Activated naive CD4-positive, alpha-beta T cell treated with anti-CD3 and anti-CD28 coated beads, Interleukin-2, amount 50 U/mL, for 16 hours (primary cell): ENCODE data around the gene SBK1.
"Not testable (repeated sequence)": the region's sequence is repeated elsewhere in the genome, so short reads cannot be mapped to it uniquely, and the experiment has no call there.

Experiments
- DNase-seq: peaks from one replicate; pipeline ENCODE4 v3.0.0-alpha.2; 2020

The SBK1 gene

DNA sequence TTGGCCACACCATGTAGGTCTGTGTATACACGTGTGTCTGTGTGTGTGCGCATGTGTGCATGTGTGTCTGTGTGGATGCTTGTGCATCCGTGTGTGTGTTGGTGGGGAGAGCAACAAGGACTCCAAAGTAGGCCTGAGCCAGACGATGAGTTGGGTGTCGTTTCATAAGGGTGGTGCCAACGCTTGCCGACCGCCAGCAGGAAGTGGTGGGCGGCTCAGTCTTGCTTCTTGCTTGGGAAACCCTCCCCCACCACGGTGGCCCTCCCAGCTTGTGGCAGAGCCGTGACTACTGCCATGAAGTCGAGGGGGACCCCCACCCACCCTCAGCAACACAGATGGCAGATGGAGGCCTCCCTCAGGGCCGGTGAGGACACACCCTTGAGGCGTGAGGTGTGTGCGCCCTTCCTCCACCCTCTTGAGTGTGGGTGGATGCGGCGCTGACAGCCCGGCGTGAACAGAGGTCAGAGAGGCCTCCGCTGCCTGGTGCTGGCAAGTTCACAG, 17.5 kb downstream of the SBK1 start:
- DNase-seq: peak; percentile 84

DNA sequence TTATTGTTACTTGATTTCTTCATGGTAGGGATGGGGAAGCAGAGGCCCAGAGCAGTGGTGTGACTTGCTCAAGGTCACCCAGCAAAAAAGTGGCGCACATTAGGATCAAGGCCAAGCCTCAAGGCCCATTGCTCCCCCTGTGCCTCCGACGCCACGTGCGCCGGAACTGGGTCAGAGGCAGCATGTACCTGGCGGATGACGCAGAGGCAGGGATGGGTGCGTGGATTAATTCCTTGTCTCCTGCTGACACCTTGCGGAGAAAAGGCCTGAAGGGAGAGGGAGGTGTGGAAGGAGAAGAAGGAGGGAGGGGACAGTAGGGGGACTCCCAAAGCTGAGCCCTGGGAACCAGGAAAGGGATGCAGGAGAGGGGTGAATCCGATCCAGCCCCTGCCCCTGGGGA, 18.5 kb downstream of the SBK1 start:
- no peak for DNase-seq

DNA sequence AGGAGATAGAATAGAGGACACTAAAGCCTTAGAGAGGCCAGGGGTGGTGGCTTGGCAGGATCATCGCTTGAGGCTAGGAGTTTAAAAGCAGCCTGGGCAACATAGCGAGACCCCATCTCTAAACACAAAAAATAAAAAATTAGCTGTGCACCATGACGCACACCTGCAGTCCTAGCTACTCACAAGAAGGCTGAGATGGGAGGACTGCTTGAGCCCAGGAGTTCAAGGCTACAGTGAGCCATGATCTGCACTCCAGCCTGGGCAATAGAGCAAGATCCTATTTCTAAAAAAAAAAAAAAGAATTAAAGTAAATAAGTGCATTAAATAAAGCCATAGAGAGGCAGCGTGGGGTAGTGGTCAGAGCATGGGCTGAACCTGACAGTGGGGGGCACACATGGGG, 19.1 kb downstream of the SBK1 start:
- DNase-seq: no peak

- no peak for DNase-seq
These were observed 19.6 kb downstream of the SBK1 start for GRCh38 chr16:28311913-28312312.

GRCh38 chr16:28312327-28312726, 20.0 kb downstream of the SBK1 start:
- no peak for DNase-seq

GRCh38 chr16:28313587-28313986, 21.3 kb downstream of the SBK1 start:
- no peak for DNase-seq

GRCh38 chr16:28316054-28316453, 23.7 kb downstream of the SBK1 start:
- DNase-seq: no peak

DNA sequence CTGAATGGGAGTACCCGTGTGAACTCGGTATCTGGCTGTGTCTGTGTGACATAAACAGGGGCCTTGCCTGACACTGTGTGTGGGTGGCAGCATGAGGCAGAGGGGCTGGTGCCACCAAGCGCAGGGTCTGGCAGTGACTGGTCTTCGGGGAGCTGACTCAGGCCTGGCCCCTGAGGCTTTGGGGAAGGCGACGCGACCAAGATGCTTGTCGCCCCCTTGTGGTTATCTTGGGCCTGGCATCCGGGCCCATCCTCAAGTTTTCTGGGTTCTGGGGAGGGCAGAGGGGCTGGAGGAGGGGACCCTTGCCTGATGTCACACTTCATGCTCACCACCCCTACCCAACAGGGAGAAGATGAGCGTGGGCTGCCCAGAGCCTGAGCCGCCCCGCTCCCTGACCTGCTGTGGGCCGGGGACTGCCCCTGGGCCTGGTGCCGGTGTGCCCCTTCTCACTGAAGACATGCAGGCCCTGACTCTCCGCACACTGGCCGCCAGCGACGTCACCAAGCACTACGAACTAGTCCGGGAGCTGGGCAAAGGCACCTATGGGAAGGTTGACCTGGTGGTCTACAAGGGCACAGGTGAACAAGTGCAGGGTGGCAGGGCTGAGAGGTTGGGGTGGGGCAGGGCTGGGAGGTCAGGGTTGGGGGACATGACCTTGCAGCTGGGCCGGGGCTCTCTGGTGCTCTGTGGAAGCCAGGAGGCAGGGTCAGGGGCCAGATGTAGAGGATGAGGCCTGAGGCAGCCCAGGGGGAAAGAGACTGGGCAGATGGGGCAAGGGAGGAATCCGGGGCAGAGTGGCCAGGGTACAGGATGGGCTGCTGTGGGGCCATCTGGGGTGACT, 24.9 kb downstream of the SBK1 start:
- DNase-seq: peak; percentile 76

GRCh38 chr16:28318042-28318744, 25.9 kb downstream of the SBK1 start:
- no peak for DNase-seq

GRCh38 chr16:28319476-28320022, 27.2 kb downstream of the SBK1 start:
- DNase-seq: no peak

DNA sequence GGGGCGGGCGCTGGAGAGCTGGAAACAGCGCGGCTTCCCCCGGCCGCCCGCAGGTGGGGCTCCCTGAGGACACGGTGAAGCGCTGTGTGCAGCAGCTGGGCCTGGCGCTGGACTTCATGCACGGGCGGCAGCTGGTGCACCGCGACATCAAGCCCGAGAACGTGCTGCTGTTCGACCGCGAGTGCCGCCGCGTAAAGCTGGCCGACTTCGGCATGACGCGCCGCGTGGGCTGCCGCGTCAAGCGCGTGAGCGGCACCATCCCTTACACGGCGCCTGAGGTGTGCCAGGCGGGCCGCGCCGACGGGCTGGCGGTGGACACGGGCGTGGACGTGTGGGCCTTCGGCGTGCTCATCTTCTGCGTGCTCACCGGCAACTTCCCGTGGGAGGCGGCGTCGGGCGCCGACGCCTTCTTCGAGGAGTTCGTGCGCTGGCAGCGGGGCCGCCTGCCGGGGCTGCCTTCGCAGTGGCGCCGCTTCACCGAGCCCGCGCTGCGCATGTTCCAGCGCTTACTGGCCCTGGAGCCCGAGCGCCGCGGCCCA, 27.8 kb downstream of the SBK1 start:
- DNase-seq: no peak

DNA sequence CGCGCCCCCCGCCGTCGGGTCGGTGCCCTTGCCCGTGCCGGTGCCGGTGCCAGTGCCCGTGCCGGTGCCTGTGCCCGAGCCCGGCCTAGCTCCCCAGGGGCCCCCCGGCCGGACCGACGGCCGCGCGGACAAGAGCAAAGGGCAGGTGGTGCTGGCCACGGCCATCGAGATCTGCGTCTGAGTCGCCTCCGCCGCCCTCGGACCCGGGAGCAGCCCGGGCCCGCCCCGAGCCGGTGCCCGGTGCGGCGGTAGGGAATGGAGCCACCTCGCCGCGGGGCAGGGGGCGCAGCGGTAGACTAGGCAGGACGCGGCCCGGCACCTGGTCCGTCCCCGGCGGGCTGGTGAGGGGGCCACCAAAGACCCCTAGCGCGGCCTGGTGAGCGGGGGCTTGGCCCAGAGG, 28.4 kb downstream of the SBK1 start:
- DNase-seq: no peak

DNA sequence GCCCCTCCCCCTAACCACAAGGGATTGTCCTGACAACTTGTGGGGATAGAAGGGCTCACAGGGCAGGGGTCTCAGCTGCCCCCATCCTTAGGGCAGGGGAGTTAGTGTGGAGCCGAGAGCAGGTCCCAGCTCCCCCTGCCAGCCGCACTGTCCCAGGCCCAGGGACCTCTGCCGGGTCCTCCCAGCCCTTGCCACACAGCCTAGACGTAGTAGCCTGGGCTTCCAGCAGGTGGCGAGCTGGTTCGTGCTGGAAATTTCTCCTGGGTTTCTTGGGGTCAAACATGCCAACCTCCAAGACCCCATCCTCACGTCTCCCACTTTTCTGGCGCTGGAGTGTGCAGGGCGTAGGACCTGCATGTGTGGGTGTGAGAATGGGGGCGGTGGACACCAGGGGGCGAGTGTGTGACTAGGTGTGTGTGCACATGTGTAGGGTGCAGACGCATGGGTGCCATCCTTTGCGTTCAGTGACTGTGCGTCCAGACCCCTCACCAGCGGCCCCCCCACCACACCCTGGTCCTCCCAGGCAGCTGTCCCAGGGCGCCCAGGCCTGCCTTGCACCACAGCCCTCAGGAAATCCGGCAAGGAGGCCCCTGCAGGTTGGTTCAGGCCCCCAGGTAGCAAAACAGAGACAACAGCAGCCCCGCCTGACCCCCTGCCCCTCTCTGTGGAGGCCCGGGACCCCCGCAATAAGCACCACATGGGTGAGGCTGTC, 29.5 kb downstream of the SBK1 start:
- peak; percentile 53 for DNase-seq

DNA sequence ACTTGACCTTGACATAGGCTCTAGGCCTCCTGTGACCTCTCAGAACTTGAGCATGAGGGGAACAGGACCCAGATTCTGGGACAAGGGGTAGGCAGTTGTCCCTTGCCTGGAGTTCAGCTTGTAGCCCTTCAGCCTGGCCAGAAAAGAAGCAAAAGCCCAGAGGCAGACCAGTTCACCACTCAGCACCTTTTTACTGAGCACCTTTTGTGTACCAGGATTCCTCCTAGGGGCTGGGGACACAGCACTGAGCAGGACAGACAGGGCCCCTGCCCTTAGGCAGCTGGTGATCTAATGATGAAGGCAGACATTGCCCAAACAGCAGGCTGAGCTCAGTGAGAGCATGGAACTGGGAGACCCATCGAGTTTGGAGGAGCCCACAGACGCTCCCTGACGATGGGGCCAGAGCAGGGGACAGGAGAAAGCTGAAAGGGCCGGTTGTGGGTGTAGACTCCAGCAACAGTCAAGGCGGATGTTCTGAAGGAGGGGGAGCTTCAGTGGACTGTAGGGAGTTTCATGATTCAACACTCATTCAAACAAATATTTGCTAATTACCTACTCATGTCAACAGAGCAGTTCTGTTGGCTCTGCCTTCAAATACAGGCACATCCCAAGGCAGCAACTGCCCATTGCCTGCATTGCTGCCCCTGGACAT, 32.0 kb downstream of the SBK1 start:
- no peak for DNase-seq

- DNase-seq: no peak
These were observed 32.6 kb downstream of the SBK1 start for GRCh38 chr16:28324887-28325279.

GRCh38 chr16:28326881-28327610, 34.7 kb downstream of the SBK1 start:
- peak; percentile 72 for DNase-seq

GRCh38 chr16:28330232-28330631, 37.9 kb downstream of the SBK1 start:
- DNase-seq: not testable (repeated sequence)

- DNase-seq: not testable (repeated sequence)
These were observed 38.7 kb downstream of the SBK1 start for GRCh38 chr16:28330981-28331380.

GRCh38 chr16:28332632-28333031, 40.3 kb downstream of the SBK1 start:
- DNase-seq: not testable (repeated sequence)

DNA sequence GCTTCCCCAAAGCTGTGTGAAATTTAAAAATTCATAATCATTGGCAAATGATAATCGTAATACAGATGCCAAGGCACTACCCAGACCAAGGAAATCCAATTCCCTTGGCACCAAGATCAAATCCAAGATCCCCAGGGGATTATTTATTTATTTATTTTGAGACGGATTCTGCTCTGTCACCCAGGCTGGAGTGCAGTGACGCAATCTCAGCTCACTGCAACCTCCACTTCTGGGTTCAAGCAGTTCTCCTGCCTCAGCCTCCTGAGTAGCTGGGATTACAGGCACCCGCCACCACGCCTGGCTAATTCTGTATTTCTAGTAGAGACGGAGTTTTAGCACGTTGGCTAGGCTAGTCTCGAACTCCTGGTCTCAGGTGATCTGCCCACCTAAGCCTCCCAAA, 43.4 kb downstream of the SBK1 start:
- DNase-seq: not testable (repeated sequence)

DNA sequence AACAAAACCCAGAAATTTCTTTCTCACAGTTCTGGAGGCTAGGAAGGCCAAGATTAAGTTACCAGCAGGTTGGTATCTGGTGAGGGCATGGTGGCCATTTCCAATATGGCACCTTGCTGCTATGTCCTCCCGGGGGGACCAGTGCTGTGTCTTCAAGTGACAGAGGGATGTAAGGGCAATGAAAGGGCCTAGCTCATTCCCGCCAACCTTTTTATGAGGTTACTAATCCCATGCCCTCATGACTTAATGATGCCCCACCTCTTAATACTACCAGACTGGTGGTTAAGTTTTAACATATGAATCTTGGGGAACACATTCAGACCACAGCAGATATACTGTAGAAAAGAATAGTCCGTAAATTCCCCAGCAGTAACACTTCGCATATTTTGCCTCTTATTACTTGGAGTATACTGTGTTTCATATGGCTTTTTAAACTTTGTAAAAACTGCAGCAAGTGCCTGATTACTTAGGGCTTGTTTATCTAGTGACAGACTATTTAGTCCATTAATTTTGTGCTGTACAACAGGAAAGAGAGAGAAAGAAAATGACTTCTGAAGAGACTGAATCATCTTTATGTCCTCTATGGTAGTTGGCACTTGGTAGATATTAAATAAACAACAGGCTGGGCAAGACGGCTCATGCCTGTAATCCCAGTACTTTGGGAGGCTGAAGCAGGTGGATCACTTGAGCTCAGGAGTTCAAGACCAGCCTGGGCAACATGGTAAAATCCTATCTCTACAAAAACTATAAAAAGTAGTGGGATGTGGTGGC, 44.8 kb downstream of the SBK1 start:
- DNase-seq: not testable (repeated sequence)
